SK-N-SH (cell line): ENCODE data around the gene CDCA3. TPM values are rescaled to one million over a fixed set of nuclear protein-coding genes. Genes with fewer than 3 reads are reported as not detected.
A peak's percentile ranks its signal among the peaks of the same experiment; 100 is the strongest.

ENCODE experiments used
- CTCF ChIA-PET: fragments of 300-600, 350-600 bp; formaldehyde crosslinking; extraction: SDS; loops from one replicate; lab custom pipeline; 2021; lab: Yijun Ruan, JAX
- POLR2A ChIA-PET: fragments of 350-600 bp; sonication (Branson Sonifier 250); formaldehyde crosslinking; extraction: SDS; loops from one replicate; lab custom pipeline; 2020; ENCODE audit warnings: antibody characterized with exemption, inconsistent platforms; lab: Yijun Ruan, JAX
- DNase-seq: peaks from one replicate; pipeline ENCODE4 v3.0.0; 2012
- H2AFZ ChIP-seq: fragments of 200-600 bp; sonication (generic); 2 replicates; pipeline ENCODE4 v1.8.1; 2016; ENCODE audit warnings: antibody characterized with exemption, mild to moderate bottlenecking, low read depth
- H3F3A ChIP-seq: fragments of 200-600 bp; sonication (generic); replicated peaks from 2 replicates; pipeline ENCODE3; 2016; ENCODE audit warnings: antibody characterized with exemption, mild to moderate bottlenecking; ENCODE audit not compliant: insufficient read depth
- H3K27ac ChIP-seq, 2 experiments: fragments of 200-500 bp in 1 of 2; fragments of 200-600 bp in 1 of 2; sonication (Bioruptor generic) in 1 of 2; sonication (generic), shearing (Covaris generic) in 1 of 2; 2 replicates each; pipeline versions ENCODE4 v1.5.1 to v1.6.1; 2014 to 2016; ENCODE audit warnings: low read depth in 2 of 2, inconsistent platforms in 1 of 2, low read length in 1 of 2, mild to moderate bottlenecking in 1 of 2, mixed read lengths in 1 of 2
- H3K27me3 ChIP-seq: fragments of 200-600 bp; sonication (generic), shearing (Covaris generic); 2 replicates; pipeline ENCODE4 v1.6.1; 2016; ENCODE audit warnings: mixed run types; ENCODE audit not compliant: insufficient read depth
- H3K36me3 ChIP-seq, 2 experiments: fragments of 200-500 bp in 1 of 2; fragments of 200-600 bp in 1 of 2; sonication (Bioruptor generic) in 1 of 2; sonication (generic) in 1 of 2; replicated peaks in 1 of 2; 2 replicates each; pipeline versions ENCODE3 to v1.5.1; 2014 to 2016; ENCODE audit warnings: low read length in 1 of 2, mild to moderate bottlenecking in 1 of 2; ENCODE audit not compliant: insufficient read depth in 2 of 2, control insufficient read depth in 1 of 2
- H3K4me1 ChIP-seq, 2 experiments: fragments of 200-500 bp in 1 of 2; fragments of 200-600 bp in 1 of 2; sonication (Bioruptor generic) in 1 of 2; sonication (generic), shearing (Covaris generic) in 1 of 2; 2 replicates each; pipeline versions ENCODE4 v1.5.1 to v1.6.1; 2014 to 2016; ENCODE audit warnings: low read depth in 1 of 2, low read length in 1 of 2, mixed run types in 1 of 2; ENCODE audit not compliant: insufficient read depth in 2 of 2, control insufficient read depth in 1 of 2
- H3K4me2 ChIP-seq: fragments of 200-600 bp; sonication (generic), shearing (Covaris generic); 2 replicates; pipeline ENCODE4 v1.6.1; 2017; ENCODE audit warnings: mixed run types
- H3K4me3 ChIP-seq, 2 experiments: fragments of 200-500 bp in 1 of 2; fragments of 200-600 bp in 1 of 2; sonication (Bioruptor generic) in 1 of 2; sonication (generic), shearing (Covaris generic) in 1 of 2; 2 replicates each; pipeline versions ENCODE4 v1.5.1 to v1.8.1; 2014 to 2016; ENCODE audit warnings: low read depth in 2 of 2, inconsistent platforms in 1 of 2, low read length in 1 of 2, mild to moderate bottlenecking in 1 of 2, mixed read lengths in 1 of 2, moderate library complexity in 1 of 2
- H3K79me2 ChIP-seq: fragments of 200-600 bp; sonication (generic); 2 replicates; pipeline ENCODE4 v1.8.1; 2017; ENCODE audit warnings: mild to moderate bottlenecking; ENCODE audit not compliant: insufficient read depth
- H3K9ac ChIP-seq: fragments of 200-600 bp; sonication (generic); 2 replicates; pipeline ENCODE4 v1.6.1; 2017; ENCODE audit warnings: mixed run types
- H3K9me2 ChIP-seq: fragments of 200-600 bp; sonication (generic); 2 replicates; pipeline ENCODE4 v1.6.1; 2017; ENCODE audit warnings: mixed run types
- H3K9me3 ChIP-seq: fragments of 200-600 bp; sonication (generic); 2 replicates; pipeline ENCODE4 v1.6.1; 2017; ENCODE audit warnings: mixed run types, mild to moderate bottlenecking, moderate library complexity
- H4K20me1 ChIP-seq: fragments of 200-600 bp; sonication (generic); 2 replicates; pipeline ENCODE4 v1.6.1; 2017; ENCODE audit warnings: mild to moderate bottlenecking, mixed run types; ENCODE audit not compliant: insufficient read depth
- CTCF ChIP-seq: fragments of 200-600 bp; sonication (generic); IDR thresholded peaks from 2 replicates; pipeline ENCODE4 v1.6.1; 2017; ENCODE audit warnings: antibody characterized with exemption, mild to moderate bottlenecking, moderate library complexity
- ELF1 ChIP-seq: IDR thresholded peaks from 2 replicates; pipeline ENCODE4 v1.4.0; 2012
- EP300 ChIP-seq, 2 experiments: IDR thresholded peaks; 2 replicates each; pipeline versions ENCODE4 v1.4.0 to v1.6.1; 2012; ENCODE audit warnings: borderline replicate concordance in 1 of 2, low read depth in 1 of 2, low read length in 1 of 2
- GATA2 ChIP-seq: sonication (generic); formaldehyde crosslinking; IDR thresholded peaks from 2 replicates; pipeline ENCODE4 v1.5.0; 2020; ENCODE audit warnings: mild to moderate bottlenecking, missing genetic modification reagents
- JUND ChIP-seq: IDR thresholded peaks from 2 replicates; pipeline ENCODE4 v1.4.0; 2012
- MEF2A ChIP-seq: IDR thresholded peaks from 2 replicates; pipeline ENCODE4 v1.4.0; 2012; ENCODE audit warnings: low read depth, borderline replicate concordance
- NRF1 ChIP-seq: IDR thresholded peaks from 2 replicates; pipeline ENCODE4 v1.6.1; 2012; ENCODE audit warnings: low read depth, mild to moderate bottlenecking, low read length
- POLR2AphosphoS5 ChIP-seq: IDR thresholded peaks from 2 replicates; pipeline ENCODE4 v1.6.1; 2012; ENCODE audit warnings: low read depth, low read length
- RAD21 ChIP-seq: IDR thresholded peaks from 2 replicates; pipeline ENCODE4 v1.6.1; 2012; ENCODE audit warnings: mild to moderate bottlenecking, low read length
- RFX5 ChIP-seq: IDR thresholded peaks from 2 replicates; pipeline ENCODE4 v1.6.1; 2012; ENCODE audit warnings: mild to moderate bottlenecking, improper control_type of control experiment, low read length
- TCF12 ChIP-seq: IDR thresholded peaks from 2 replicates; pipeline ENCODE4 v1.4.0; 2012
- TEAD4 ChIP-seq: IDR thresholded peaks from 2 replicates; pipeline ENCODE4 v1.4.0; 2012; ENCODE audit warnings: mild to moderate bottlenecking, borderline replicate concordance; ENCODE audit not compliant: insufficient read depth
- USF1 ChIP-seq: IDR thresholded peaks from 2 replicates; pipeline ENCODE4 v1.4.0; 2012; ENCODE audit warnings: low read depth, borderline replicate concordance
- ZBTB33 ChIP-seq: IDR thresholded peaks from 2 replicates; pipeline ENCODE4 v1.4.0; 2012; ENCODE audit warnings: low read depth, borderline replicate concordance
- WGBS: methylation state at CpG from one replicate; pipeline ENCODE4 v1.1.6; 2017; ENCODE audit warnings: low lambda C conversion rate; 5-methylcytosine and 5-hydroxymethylcytosine counted together
- polyA plus RNA-seq, 3 experiments: library from polyadenylated mRNA; depleted of rRNA; stranded (reverse); fragments of >200 nt; gene quantifications; 2 replicates each; pipeline ENCODE4 v1.2.3, GENCODE V29; 2012

Gene CDCA3
- polyA plus RNA-seq, 1 of the 3 experiments (the other 2 are of a cell fraction) = 33.0 TPM

- H3K9ac ChIP-seq = peak overlapping the region; percentile 65; the same call in 1 of the 2 replicates
These were observed 3.0 kb upstream of the CDCA3 start for GRCh38 chr12:6854036-6854435.

More at GRCh38 chr12:6854036-6854435, 3.0 kb upstream of the CDCA3 start:
- Histone ChIP-seq H3K4me1 (peaks cover 7 to 17% of the 10 kb centered on the region in 2 experiments), H3K4me2 (peak overlapping the region; percentile 96), H4K20me1 (no peaks in the 10 kb centered on the region; the same call in 1 of the 2 replicates), H3K4me3 (peak overlapping the region in 1 of 2 experiments; percentile 70; a peak in 1 of 4 replicates), H3K9me3 (no peaks in the 10 kb centered on the region), H3F3A (peaks cover 18% of the 10 kb centered on the region), H3K27ac (peak overlapping the region in 1 of 2 experiments; percentile 81; a peak in 2 of 4 replicates), H3K9me2 (no peaks in the 10 kb centered on the region), H3K27me3 (no peaks in the 10 kb centered on the region), H3K79me2 (peaks cover 53% of the 10 kb centered on the region), H2AFZ (no peak overlapping the region), H3K36me3 (peaks cover 23 to 48% of the 10 kb centered on the region in 2 experiments)
- WGBS = 86% methylated on average over 6 of the region's 6 CpGs
- CTCF ChIA-PET = interaction anchor here (1.8 to 19.4 kb wide), 5 partner anchors 14 to 101 kb away, joined by 5 to 225 read pairs (median 19); partner anchors contain the start of genes MLF2, P3H3, PTMS and SPSB2
- TF ChIP-seq NRF1 (no peak), TCF12 (no peak), EP300 (IDR thresholded peaks at IDR 0.05; ENCODE audit: borderline replicate concordance in 1 of 2, low read depth in 1 of 2, low read length in 1 of 2) (no peak), TEAD4 (no peak), USF1 (no peak), ZBTB33 (no peak), CTCF (no peak), GATA2 (no peak), ELF1 (no peak), JUND (no peak), MEF2A (no peak), RFX5 (no peak), POLR2AphosphoS5 (no peak), RAD21 (no peak)
- no peak for DNase-seq
- POLR2A ChIA-PET = interaction anchor here (0.6 to 3.4 kb wide), 2 partner anchors 15 to 137 kb away, joined by 3 to 19 read pairs; no protein-coding TSS in a partner anchor
